ENCODE results near the gene SP110. TPM values are rescaled to one million over a fixed set of nuclear protein-coding genes. Genes with fewer than 3 reads are reported as not detected.
A peak's percentile ranks its signal among the peaks of the same experiment; 100 is the strongest.

Gene SP110
- total RNA-seq, 1 donor from 2014 or later, result 46.9 TPM

- peak; percentile 84 for TF ChIP-seq CTCF (IDR thresholded peaks at IDR 0.05)
- intact Hi-C loops (cut with DNase I), result loop anchor here (10.0 kb wide), 1 partner anchor 155 kb away; no protein-coding TSS in a partner anchor
- no peaks in the 10 kb centered on the region for H3K4me1 ChIP-seq
- no peak overlapping the region for H3K4me3 ChIP-seq
- ATAC-seq (peak; percentile 89), DNase-seq (no peak)
- H3K36me3 ChIP-seq, result no peaks in the 10 kb centered on the region
- no peaks in the 10 kb centered on the region for H3K9me3 ChIP-seq
- no peak overlapping the region for H3K27ac ChIP-seq
- H3K27me3 ChIP-seq, result no peaks in the 10 kb centered on the region
These were observed 59.6 kb downstream of the SP110 start for GRCh38 chr2:230160112-230160660.

GRCh38 chr2:230158468-230158867 is 61.3 kb downstream of the SP110 start:
- DNase-seq (no peak), ATAC-seq (no peak)
- H3K27me3 ChIP-seq, result no peaks in the 10 kb centered on the region
- intact Hi-C loops (cut with DNase I), result no loop called here
- TF ChIP-seq CTCF (IDR thresholded peaks at IDR 0.05), result no peak
- no peak overlapping the region for H3K4me3 ChIP-seq
- no peaks in the 10 kb centered on the region for H3K36me3 ChIP-seq
- H3K4me1 ChIP-seq, result no peaks in the 10 kb centered on the region
- H3K27ac ChIP-seq, result no peak overlapping the region
- H3K9me3 ChIP-seq, result no peaks in the 10 kb centered on the region

DNA sequence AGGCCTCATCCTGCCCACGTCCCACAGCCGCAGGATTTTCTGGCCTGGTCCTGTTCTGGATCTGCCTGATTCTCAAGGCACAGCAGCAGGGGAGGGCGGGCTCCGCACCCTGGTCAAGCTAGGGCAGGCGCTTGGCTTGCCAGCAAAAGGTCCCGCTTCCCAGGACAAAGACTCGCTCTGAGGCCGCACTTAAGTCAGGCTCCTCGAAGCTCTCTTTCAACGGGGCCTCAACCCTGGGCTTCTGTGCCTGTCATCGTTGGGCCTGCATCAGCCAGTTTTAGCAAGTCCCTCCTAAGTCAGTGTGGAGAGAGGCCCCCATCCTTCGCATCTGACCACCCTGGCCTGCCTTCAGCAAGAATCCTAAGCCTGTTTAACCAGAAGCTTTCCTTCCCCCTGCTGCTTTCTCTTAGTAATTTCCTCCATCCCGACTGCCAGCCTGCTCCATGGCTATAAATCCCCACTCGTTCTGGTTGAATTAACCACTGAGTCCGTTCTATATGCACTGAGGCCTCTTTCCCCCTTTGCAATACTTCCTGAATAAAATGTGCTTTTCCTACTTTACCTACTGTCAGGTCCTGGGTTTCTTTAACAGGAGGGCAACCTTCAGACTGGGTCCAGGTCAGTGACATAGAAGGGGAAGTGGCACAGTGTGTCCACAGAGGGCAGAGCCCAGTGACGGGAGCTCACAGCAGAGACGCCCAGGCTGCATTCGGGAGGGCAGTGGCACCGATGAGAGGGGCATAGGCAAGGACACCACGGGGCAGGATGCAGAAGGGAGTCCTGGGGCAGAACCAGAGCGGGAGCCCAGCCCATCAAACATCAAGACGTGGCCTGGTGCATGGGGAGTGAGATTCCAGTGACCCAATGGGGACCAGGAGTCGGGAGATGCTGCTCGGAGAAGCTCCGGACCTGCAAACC is 62.7 kb downstream of the SP110 start:
- Histone ChIP-seq H3K27ac (no peak overlapping the region), H3K27me3 (no peaks in the 10 kb centered on the region), H3K9me3 (no peaks in the 10 kb centered on the region), H3K36me3 (no peaks in the 10 kb centered on the region), H3K4me1 (no peaks in the 10 kb centered on the region), H3K4me3 (no peak overlapping the region)
- ATAC-seq (no peak), DNase-seq (no peak)
- no peak for TF ChIP-seq CTCF (IDR thresholded peaks at IDR 0.05)
- intact Hi-C loops (cut with DNase I), result no loop called here

- H3K27ac ChIP-seq, result no peak overlapping the region
- intact Hi-C loops (cut with DNase I), result no loop called here
These were observed 64.4 kb downstream of the SP110 start for GRCh38 chr2:230155359-230155758.

GRCh38 chr2:230153390-230153976 is 66.3 kb downstream of the SP110 start:
- no peak for TF ChIP-seq CTCF (IDR thresholded peaks at IDR 0.05)
- ATAC-seq (peak; percentile 41), DNase-seq (no peak)
- Histone ChIP-seq H3K36me3 (no peaks in the 10 kb centered on the region), H3K27me3 (no peaks in the 10 kb centered on the region), H3K4me3 (no peak overlapping the region), H3K27ac (no peak overlapping the region), H3K4me1 (no peaks in the 10 kb centered on the region), H3K9me3 (no peaks in the 10 kb centered on the region)
- intact Hi-C loops (cut with DNase I), result no loop called here

More at GRCh38 chr2:230155359-230155758, 64.4 kb downstream of the SP110 start:
- DNase-seq, result no peak
- no peaks in the 10 kb centered on the region for H3K36me3 ChIP-seq
- H3K4me3 ChIP-seq, result no peak overlapping the region
- H3K4me1 ChIP-seq, result no peaks in the 10 kb centered on the region
- no peaks in the 10 kb centered on the region for H3K9me3 ChIP-seq
- no peak for TF ChIP-seq CTCF (IDR thresholded peaks at IDR 0.05)
- no peak for ATAC-seq
- no peaks in the 10 kb centered on the region for H3K27me3 ChIP-seq

All from upper lobe of right lung (tissue), 1 donor.